ENCODE data around the gene SLC44A3. TPM values are rescaled to one million over a fixed set of nuclear protein-coding genes. Genes with fewer than 3 reads are reported as not detected.
"Not testable (repeated sequence)": the region's sequence is repeated elsewhere in the genome, so short reads cannot be mapped to it uniquely, and the experiment has no call there.

Gene SLC44A3
- total RNA-seq, 2 donors from 2014 or later = not detected

GRCh38 chr1:94832446-94832845 is 12.3 kb downstream of the SLC44A3 start:
- Mint-ChIP-seq H3K4me1 (ENCODE audit: low read depth in 2 of 2) (no peaks in the 10 kb centered on the region), H3K36me3 (no peaks in the 10 kb centered on the region), H3K27ac (no peak overlapping the region), H3K4me3 (no peak overlapping the region), H3K27me3 (peaks cover 13 to 39% of the 10 kb centered on the region in 2 donors), H3K9me3 (no peaks in the 10 kb centered on the region)
- no peak for DNase-seq (ENCODE audit: low spot score)
- ATAC-seq = no peak

GRCh38 chr1:94832931-94833585 is 12.9 kb downstream of the SLC44A3 start:
- Mint-ChIP-seq H3K27ac (no peak overlapping the region), H3K36me3 (no peaks in the 10 kb centered on the region), H3K9me3 (no peaks in the 10 kb centered on the region), H3K4me1 (ENCODE audit: low read depth in 2 of 2) (no peaks in the 10 kb centered on the region), H3K4me3 (no peak overlapping the region), H3K27me3 (peaks cover 11 to 39% of the 10 kb centered on the region in 2 donors)
- peak in 1 of 2 donors; percentile 32 for ATAC-seq
- DNase-seq (ENCODE audit: low spot score) = no peak

- Mint-ChIP-seq H3K4me1 (ENCODE audit: low read depth in 2 of 2) (no peaks in the 10 kb centered on the region), H3K4me3 (no peak overlapping the region), H3K36me3 (no peaks in the 10 kb centered on the region), H3K9me3 (no peaks in the 10 kb centered on the region), H3K27me3 (peaks cover 9 to 31% of the 10 kb centered on the region in 2 donors), H3K27ac (no peak overlapping the region)
- ATAC-seq = no peak
- no peak for DNase-seq (ENCODE audit: low spot score)
Observed at GRCh38 chr1:94836891-94837290, 16.7 kb downstream of the SLC44A3 start.

- not testable (repeated sequence) for H3K4me1 Mint-ChIP-seq (ENCODE audit: low read depth in 2 of 2); H3K27ac Mint-ChIP-seq; H3K4me3 Mint-ChIP-seq; H3K36me3 Mint-ChIP-seq; H3K9me3 Mint-ChIP-seq; DNase-seq (ENCODE audit: low spot score); ATAC-seq
- peaks cover 11 to 34% of the 10 kb centered on the region in 2 donors for H3K27me3 Mint-ChIP-seq
Observed at GRCh38 chr1:94840381-94840780, 20.2 kb downstream of the SLC44A3 start.

- DNase-seq (ENCODE audit: low spot score) = no peak
- peaks cover 11 to 30% of the 10 kb centered on the region in 2 donors for H3K27me3 Mint-ChIP-seq
- H3K4me3 Mint-ChIP-seq = no peak overlapping the region
- H3K36me3 Mint-ChIP-seq = no peaks in the 10 kb centered on the region
- ATAC-seq = no peak
- H3K9me3 Mint-ChIP-seq = no peaks in the 10 kb centered on the region
- H3K4me1 Mint-ChIP-seq (ENCODE audit: low read depth in 2 of 2) = no peaks in the 10 kb centered on the region
- H3K27ac Mint-ChIP-seq = no peak overlapping the region
Observed at GRCh38 chr1:94840808-94841207, 20.7 kb downstream of the SLC44A3 start.

- no peaks in the 10 kb centered on the region for H3K36me3 Mint-ChIP-seq
- no peak overlapping the region for H3K27ac Mint-ChIP-seq
- no peaks in the 10 kb centered on the region for H3K9me3 Mint-ChIP-seq
- no peaks in the 10 kb centered on the region for H3K4me1 Mint-ChIP-seq (ENCODE audit: low read depth in 2 of 2)
- H3K4me3 Mint-ChIP-seq = no peak overlapping the region
- DNase-seq (ENCODE audit: low spot score) = no peak
- ATAC-seq = no peak
- H3K27me3 Mint-ChIP-seq = peaks cover 9 to 24% of the 10 kb centered on the region in 2 donors
Observed at GRCh38 chr1:94843430-94843829, 23.3 kb downstream of the SLC44A3 start.

- Mint-ChIP-seq H3K36me3 (no peaks in the 10 kb centered on the region), H3K27ac (no peak overlapping the region), H3K4me1 (ENCODE audit: low read depth in 2 of 2) (no peaks in the 10 kb centered on the region), H3K27me3 (peaks cover 9 to 24% of the 10 kb centered on the region in 2 donors), H3K9me3 (no peaks in the 10 kb centered on the region), H3K4me3 (no peak overlapping the region)
- ATAC-seq (no peak), DNase-seq (ENCODE audit: low spot score) (no peak)
Observed at GRCh38 chr1:94843846-94844245, 23.7 kb downstream of the SLC44A3 start.

GRCh38 chr1:94846308-94846707 is 26.2 kb downstream of the SLC44A3 start:
- no peaks in the 10 kb centered on the region for H3K9me3 Mint-ChIP-seq
- no peak overlapping the region for H3K27ac Mint-ChIP-seq
- DNase-seq (ENCODE audit: low spot score) (no peak), ATAC-seq (no peak)
- H3K4me3 Mint-ChIP-seq = no peak overlapping the region
- no peaks in the 10 kb centered on the region for H3K36me3 Mint-ChIP-seq
- no peaks in the 10 kb centered on the region for H3K4me1 Mint-ChIP-seq (ENCODE audit: low read depth in 2 of 2)
- peaks cover 9 to 24% of the 10 kb centered on the region in 2 donors for H3K27me3 Mint-ChIP-seq

GRCh38 chr1:94851571-94851970 is 31.4 kb downstream of the SLC44A3 start:
- no peaks in the 10 kb centered on the region for H3K9me3 Mint-ChIP-seq
- ATAC-seq = no peak

GRCh38 chr1:94852788-94853187 is 32.6 kb downstream of the SLC44A3 start:
- no peak for ATAC-seq
- no peaks in the 10 kb centered on the region for H3K9me3 Mint-ChIP-seq
- no peaks in the 10 kb centered on the region for H3K27me3 Mint-ChIP-seq
- H3K4me1 Mint-ChIP-seq (ENCODE audit: low read depth in 2 of 2) = no peaks in the 10 kb centered on the region
- H3K27ac Mint-ChIP-seq = no peak overlapping the region
- H3K36me3 Mint-ChIP-seq = no peaks in the 10 kb centered on the region
- no peak for DNase-seq (ENCODE audit: low spot score)
- H3K4me3 Mint-ChIP-seq = no peak overlapping the region

More at GRCh38 chr1:94851571-94851970, 31.4 kb downstream of the SLC44A3 start:
- DNase-seq (ENCODE audit: low spot score) = no peak
- Mint-ChIP-seq H3K36me3 (no peaks in the 10 kb centered on the region), H3K4me1 (ENCODE audit: low read depth in 2 of 2) (no peaks in the 10 kb centered on the region), H3K27ac (no peak overlapping the region), H3K27me3 (no peaks in the 10 kb centered on the region), H3K4me3 (no peak overlapping the region)

- no peaks in the 10 kb centered on the region for H3K9me3 Mint-ChIP-seq
- no peak overlapping the region for H3K4me3 Mint-ChIP-seq
- DNase-seq (ENCODE audit: low spot score) (peak; percentile 70), ATAC-seq (peak; percentile 93 to 94)
- H3K27ac Mint-ChIP-seq = no peak overlapping the region
- no peaks in the 10 kb centered on the region for H3K36me3 Mint-ChIP-seq
- H3K27me3 Mint-ChIP-seq = peaks cover 4 to 9% of the 10 kb centered on the region in 2 donors
- H3K4me1 Mint-ChIP-seq (ENCODE audit: low read depth in 2 of 2) = no peaks in the 10 kb centered on the region
Observed at GRCh38 chr1:94854458-94855306, 34.5 kb downstream of the SLC44A3 start.

GRCh38 chr1:94855307-94855700 is 35.1 kb downstream of the SLC44A3 start:
- Mint-ChIP-seq H3K27ac (no peak overlapping the region), H3K4me1 (ENCODE audit: low read depth in 2 of 2) (no peaks in the 10 kb centered on the region), H3K36me3 (no peaks in the 10 kb centered on the region), H3K9me3 (no peaks in the 10 kb centered on the region), H3K4me3 (no peak overlapping the region), H3K27me3 (peaks cover 10 to 16% of the 10 kb centered on the region in 2 donors)
- DNase-seq (ENCODE audit: low spot score) = no peak
- ATAC-seq = no peak

GRCh38 chr1:94856004-94856403 is 35.8 kb downstream of the SLC44A3 start:
- ATAC-seq (no peak), DNase-seq (ENCODE audit: low spot score) (no peak)
- Mint-ChIP-seq H3K4me1 (ENCODE audit: low read depth in 2 of 2) (no peaks in the 10 kb centered on the region), H3K36me3 (no peaks in the 10 kb centered on the region), H3K27ac (no peak overlapping the region), H3K4me3 (no peak overlapping the region), H3K9me3 (no peaks in the 10 kb centered on the region), H3K27me3 (peaks cover 14 to 23% of the 10 kb centered on the region in 2 donors)

GRCh38 chr1:94856868-94857267 is 36.7 kb downstream of the SLC44A3 start:
- no peak for DNase-seq (ENCODE audit: low spot score)
- Mint-ChIP-seq H3K9me3 (no peaks in the 10 kb centered on the region), H3K27me3 (peaks cover 15 to 23% of the 10 kb centered on the region in 2 donors), H3K4me3 (no peak overlapping the region), H3K4me1 (ENCODE audit: low read depth in 2 of 2) (no peaks in the 10 kb centered on the region), H3K36me3 (no peaks in the 10 kb centered on the region), H3K27ac (no peak overlapping the region)
- no peak for ATAC-seq
